HG03575 (cell line): ENCODE measurements around the gene DIP2C.

Experiments used
- ATAC-seq: cut with Tn5 transposase; IDR thresholded peaks from one replicate; pipeline ENCODE4 v1.9.1; 2021; ENCODE audit not compliant: unreplicated experiment, insufficient number of reproducible peaks, low FRiP score; ENCODE audit errors: extremely low read depth

DIP2C gene

DNA sequence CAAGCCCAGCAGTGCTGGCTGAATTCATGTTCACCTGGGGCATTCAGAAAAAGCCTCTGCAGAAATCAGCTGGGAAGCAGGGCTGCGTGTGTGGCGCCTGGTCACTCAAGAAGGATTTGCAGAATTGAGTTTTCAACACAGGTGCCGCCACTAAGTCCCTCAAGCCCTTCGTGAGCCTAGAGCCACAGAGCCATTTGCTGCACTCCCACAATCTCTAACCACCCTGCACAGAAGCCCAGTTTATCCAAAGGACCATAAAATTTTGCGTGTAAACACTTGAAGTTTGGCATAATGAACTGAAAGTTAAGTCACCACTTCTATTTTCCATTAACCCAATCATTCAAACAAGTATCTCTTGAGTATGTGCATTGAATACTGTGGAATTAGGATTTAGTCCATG, 136.2 kb downstream of the DIP2C start:
- ATAC-seq = no peak

GRCh38 chr10:552679-553078, 136.8 kb downstream of the DIP2C start:
- ATAC-seq = no peak

DNA sequence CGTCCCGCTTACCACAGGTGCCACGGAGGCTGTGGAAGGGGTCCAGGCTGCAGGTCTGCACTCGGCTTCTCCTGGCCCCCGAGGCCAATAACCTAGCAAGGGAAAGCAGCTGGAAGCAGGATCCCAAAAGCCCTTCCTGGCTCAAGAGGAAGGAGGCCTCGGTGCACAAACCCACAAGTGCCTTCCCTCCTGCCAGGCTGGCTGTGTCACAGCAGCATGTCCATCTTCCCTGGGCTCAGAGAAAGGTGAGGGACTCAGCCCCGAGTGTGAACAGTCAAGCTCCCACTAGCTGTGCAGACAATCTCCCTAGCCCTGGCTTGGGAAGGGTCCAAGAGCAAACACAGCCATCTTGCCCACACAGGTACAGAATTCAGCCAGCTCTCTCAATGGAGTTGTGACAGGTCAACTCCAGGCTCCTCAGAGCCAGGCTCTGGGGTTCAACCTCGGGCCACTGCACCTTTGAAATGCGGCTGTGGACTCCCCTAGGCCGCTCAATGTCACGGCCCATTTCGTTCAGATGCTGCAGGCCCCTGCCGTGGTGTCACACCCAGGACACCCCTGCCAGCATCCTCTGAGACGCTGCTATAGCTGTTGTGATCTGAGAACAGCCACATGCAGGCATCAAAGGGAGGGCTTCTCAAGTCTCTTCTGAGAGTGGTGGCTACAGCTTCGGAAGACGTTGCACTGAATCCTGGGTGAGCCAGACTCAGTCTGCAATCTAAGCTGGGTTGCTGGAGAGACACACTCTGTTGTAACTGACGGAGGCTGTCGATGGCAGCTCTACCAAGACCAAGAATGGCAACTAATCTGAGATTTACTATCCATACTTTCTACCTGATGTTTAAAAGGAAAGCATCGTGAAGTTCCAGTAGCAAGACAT, 137.9 kb downstream of the DIP2C start:
- ATAC-seq = no peak

DNA sequence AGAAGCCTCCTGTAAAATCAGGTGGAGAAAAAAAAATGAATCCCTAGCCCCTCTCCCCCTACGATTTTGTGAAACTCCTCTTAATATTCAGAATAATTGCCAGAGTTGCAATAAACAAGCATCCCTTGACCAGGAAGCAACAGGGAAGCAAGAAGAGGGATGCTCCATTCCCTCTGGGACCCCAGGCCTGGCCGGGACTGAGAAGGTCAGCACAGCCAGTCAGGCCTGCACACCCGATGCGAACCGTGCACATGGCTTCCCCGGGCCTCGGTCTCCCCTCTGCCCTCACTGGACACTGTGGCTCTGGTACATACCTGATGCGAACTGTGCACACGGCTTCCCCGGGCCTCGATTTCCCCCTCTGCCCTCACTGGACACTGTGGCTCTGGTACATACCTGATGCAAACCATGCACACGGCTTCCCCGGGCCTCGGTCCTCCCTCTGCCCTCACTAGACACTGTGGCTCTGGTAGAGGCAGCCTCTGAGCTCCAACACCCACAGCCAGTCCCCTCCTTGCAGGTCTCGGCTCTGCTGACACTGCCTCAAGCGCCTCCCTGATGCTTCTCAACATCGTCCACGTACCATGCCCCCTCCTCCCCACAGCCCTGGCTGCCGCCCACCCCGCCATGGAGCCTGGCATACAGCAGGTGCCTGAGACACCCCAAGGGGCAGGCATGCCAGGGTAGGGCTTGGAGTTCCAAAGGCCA, 138.6 kb downstream of the DIP2C start:
- no peak for ATAC-seq

GRCh38 chr10:549391-549790, 140.1 kb downstream of the DIP2C start:
- ATAC-seq = no peak

DNA sequence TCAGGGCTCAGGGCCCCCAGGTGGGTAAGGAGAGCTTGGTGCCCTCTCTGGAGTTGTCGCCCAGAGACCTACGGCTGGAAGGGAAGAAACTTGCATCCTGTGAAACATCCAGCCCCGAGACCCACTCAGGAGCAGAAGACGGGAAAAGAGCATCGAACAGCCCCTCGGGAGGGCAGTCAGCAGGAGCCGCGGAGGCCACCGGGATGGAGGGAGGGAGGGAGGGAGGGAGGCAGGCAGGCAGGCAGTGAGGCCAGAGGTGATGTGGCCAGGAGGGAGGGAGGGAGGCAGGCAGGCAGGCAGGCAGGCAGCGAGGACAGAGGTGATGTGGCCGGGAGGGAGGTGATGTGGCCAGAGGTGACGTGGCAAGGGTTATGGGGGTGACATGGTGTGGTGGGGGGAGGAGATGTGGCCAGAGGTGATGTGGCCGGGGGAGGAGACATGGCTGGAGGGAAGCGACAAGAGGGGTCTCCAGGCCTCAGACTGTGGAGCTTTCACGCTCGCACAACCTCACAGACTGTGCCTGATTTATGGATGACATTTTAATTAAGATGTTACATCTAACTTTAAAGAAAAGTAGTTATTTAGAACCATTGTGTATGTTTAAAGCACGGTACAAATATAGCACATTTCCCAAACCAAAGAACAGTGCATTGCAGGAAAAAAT, 141.1 kb downstream of the DIP2C start:
- no peak for ATAC-seq

- ATAC-seq = no peak
Observed at GRCh38 chr10:547591-548081, 141.8 kb downstream of the DIP2C start.

- ATAC-seq = no peak
Observed at GRCh38 chr10:546971-547590, 142.4 kb downstream of the DIP2C start.

DNA sequence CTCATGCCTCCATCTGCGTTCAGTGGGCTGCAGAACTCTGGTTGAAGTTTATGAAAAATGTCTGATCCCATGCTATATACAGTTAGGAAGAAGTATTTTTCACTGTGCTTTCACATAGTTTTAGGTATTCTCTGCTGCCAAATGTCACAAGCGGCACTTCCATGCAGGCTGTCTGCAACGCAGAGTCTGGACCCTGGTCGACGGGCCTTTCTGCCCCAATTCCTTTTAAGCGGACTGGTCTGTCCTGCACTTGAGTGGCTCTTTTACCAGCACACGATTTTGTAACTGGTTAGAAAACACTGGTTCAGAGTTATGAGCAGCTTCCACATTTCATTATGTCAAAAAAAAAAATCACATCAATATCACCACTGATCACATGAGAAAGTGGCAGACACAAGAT, 143.0 kb downstream of the DIP2C start:
- ATAC-seq = no peak

DNA sequence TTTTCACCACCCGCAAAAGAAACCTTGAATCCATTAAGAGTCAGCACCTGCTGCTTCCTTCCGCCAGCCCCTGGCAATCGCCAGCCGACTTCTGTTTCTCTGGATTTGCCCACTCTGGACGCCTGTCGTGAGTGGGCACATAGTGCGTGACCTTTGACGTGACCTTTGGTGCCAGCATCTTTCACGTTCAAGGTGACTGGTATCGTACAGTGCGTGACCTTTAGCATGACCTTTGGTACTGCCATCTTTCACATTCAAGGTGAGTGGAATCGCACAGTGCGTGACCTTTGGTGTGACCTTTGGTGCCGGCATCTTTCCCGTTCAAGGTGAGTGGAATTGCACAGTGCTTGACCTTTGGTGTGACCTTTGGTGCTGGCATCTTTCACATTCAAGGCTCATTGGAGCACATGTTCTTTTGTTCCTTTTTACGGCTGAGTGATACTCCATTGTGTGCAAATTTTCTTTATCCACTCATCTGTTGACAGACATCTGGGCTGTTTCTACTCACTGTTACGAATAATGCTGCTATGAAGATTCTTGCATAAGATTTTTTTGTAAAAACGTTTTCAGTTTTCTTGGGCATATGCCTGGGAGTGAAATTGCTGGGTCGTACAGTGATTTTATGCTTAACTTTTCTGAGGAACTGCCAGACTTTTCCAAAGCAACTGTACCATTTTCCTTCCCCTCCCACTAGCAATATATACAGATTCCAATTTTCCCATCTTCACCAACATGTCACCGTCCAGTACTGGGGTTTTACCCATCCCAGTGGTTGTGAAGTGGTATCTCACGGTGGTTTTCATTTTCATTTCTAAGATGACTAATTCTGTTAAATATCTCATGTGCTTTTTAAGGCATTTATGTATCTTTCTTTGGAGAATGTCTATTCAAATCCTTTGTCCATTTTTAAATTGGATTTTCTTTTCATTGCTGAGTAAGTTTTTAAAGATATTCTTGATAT, 145.3 kb downstream of the DIP2C start:
- ATAC-seq = no peak

DNA sequence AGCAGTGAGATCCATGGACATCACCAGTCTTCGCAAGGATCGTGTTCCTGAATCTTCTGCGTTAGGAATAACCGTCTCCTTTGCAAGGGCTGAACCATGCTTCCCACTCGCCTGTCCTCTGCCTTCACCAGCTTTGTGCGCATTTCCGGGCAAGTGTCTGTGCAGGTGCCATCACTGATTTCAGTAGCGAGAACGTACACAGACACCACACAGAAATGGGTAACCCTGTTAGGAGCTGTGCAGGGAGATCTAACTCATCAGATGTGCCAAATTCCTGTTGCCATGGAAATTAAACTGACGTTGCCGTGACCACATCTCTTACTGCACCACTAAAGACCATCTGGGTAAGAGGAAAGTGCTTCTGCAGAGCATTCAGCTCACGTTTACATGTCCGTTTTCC, 146.3 kb downstream of the DIP2C start:
- no peak for ATAC-seq

- ATAC-seq = no peak
Observed at GRCh38 chr10:541750-542371, 147.6 kb downstream of the DIP2C start.

DNA sequence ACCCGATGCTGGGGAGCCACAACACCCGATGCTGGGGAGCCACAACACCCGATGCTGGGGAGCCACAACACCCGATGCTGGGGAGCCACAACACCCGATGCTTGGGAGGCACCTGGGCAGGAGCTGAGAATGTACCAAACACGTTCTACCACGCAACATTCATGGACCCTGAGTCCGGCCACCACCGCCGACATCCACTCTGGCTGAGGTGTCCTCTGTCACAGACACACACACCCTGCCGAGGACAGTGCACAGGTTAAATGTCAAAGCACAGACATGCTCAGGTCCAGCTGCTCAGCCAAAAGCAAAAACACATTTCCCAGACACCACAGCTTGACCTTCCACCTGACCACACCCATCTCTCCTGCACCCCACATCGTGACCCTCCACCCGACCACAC, 148.4 kb downstream of the DIP2C start:
- no peak for ATAC-seq

DNA sequence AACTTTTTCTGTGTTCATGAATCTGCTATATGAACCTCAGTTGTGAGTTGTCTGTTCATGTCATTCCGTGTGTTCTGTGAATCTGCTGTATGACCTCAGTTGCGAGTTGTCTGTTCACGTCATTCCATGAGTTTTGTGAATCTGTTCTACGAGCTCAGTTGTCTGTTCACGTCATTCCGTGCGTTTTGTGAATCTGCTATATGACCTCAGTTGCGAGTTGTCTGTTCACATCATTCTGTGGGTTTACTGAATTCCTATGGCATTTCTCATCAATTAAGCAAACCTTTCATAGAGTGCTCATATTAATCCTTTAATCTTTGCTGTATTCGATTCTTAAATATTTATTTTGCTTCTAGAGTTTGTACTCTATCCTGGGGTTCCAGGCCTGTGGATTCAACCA, 150.6 kb downstream of the DIP2C start:
- ATAC-seq = no peak

DNA sequence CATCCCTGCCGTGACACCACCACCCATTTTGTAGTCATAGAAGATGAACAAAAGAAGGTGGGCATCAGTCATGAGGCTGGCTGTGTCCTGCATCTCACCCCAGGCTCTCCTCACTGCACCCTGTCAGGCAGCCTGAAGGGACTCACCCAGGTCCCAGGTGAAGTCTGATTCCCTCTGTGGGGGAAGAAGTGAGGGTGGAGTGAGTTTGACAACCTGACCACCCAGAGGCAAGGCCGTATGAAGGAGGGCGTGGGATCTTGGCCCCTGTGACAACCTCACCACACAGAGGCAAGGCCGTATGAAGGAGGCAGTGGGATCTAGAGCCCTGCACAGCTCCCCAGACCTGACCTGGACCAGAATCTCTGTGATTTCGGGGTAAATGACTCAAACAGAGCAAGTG, 152.5 kb downstream of the DIP2C start:
- ATAC-seq = no peak

DNA sequence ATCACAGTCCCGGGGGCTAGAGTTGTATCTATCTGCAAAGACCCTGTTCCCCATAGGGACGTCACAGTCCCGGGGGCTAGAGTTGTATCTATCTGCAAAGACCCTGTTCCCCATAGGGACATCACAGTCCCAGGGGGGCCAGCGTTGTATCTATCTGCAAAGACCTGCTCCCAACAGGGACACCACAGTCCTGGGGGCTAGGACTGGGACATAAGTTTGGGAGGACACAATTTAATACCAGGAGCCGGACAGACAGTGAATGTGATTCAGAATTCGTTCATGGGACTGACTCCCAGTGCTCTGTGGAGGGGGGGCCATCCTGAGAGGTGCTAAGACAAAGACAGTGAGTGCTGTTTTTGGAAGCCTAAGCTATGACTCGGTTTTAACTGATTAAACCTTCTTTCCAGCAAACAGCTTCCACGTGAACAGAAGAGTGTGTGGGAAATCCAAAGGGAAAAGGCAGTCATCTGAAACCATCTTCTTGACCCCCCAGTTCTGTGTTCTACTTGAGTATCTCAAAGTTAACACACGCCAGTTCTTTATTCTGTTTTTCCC, 153.0 kb downstream of the DIP2C start:
- ATAC-seq = no peak

- ATAC-seq = no peak
Observed at GRCh38 chr10:535952-536351, 153.5 kb downstream of the DIP2C start.

DNA sequence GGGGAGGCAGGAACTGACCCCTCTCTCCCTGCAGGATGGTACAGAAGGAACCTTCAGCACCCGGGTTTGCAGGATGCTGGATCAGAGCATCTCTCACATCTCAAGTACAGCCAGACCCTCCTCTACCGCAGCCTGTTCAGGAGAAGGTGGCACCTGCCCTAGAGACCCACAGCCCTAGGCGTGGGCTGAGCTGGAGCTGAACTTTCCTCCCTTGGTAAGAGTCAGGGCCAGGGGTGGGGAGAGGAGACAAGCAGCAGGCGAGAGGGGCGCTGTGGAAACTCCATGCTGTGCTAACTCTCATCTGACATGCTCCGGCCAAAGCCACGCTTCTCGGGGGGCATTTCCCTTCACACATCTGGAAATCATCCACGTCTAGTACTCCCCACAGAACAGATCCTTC, 154.4 kb downstream of the DIP2C start:
- ATAC-seq = no peak
